SU-DHL-6 (cell line): ENCODE measurements around the gene TSPAN32.
"Not testable (repeated sequence)": the region's sequence is repeated elsewhere in the genome, so short reads cannot be mapped to it uniquely, and the experiment has no call there.

Experiments used
- H2AFZ ChIP-seq: fragments of 200-600 bp; sonication (generic); 2 replicates; pipeline ENCODE4 v1.6.1; 2014; ENCODE audit warnings: low read depth, mild to moderate bottlenecking, moderate library complexity, mixed read lengths, antibody characterized with exemption, low read length; ENCODE audit not compliant: severe bottlenecking
- H3F3A ChIP-seq: fragments of 200-600 bp; shearing (Covaris generic); 2 replicates; pipeline ENCODE4 v1.6.0; 2016; ENCODE audit warnings: antibody characterized with exemption, mild to moderate bottlenecking; ENCODE audit not compliant: insufficient read depth
- H3K27ac ChIP-seq: fragments of 200-600 bp; sonication (generic); 2 replicates; pipeline ENCODE4 v1.5.1; 2016; ENCODE audit warnings: low read depth, mild to moderate bottlenecking, low read length, moderate library complexity, mixed read lengths
- H3K27me3 ChIP-seq: fragments of 200-600 bp; sonication (generic), shearing (Covaris generic); 2 replicates; pipeline ENCODE4 v1.6.0; 2014; ENCODE audit warnings: mild to moderate bottlenecking, low read length
- H3K36me3 ChIP-seq: fragments of 200-600 bp; sonication (generic); 2 replicates; pipeline ENCODE4 v1.6.1; 2014; ENCODE audit warnings: mild to moderate bottlenecking, low read length, mixed read lengths
- H3K4me2 ChIP-seq: fragments of 300-600, 200-600 bp; shearing (Covaris generic), sonication (generic); 2 replicates; pipeline ENCODE4 v1.6.0; 2014; ENCODE audit warnings: low read length, low read depth, mild to moderate bottlenecking; ENCODE audit not compliant: poor library complexity, severe bottlenecking
- H3K4me3 ChIP-seq: fragments of 200-600 bp; sonication (generic); 2 replicates; pipeline ENCODE4 v1.5.1; 2014; ENCODE audit warnings: antibody characterized with exemption, low read length, mild to moderate bottlenecking, mixed read lengths; ENCODE audit not compliant: insufficient read depth, poor library complexity, severe bottlenecking
- H3K79me2 ChIP-seq: fragments of 200-600 bp; sonication (generic); 2 replicates; pipeline ENCODE4 v1.6.1; 2014; ENCODE audit warnings: mild to moderate bottlenecking, low read length, moderate library complexity; ENCODE audit not compliant: insufficient read depth
- H3K9ac ChIP-seq: fragments of 200-600 bp; sonication (generic); 2 replicates; pipeline ENCODE4 v1.7.0; 2014; ENCODE audit warnings: mild to moderate bottlenecking, low read length
- H3K9me2 ChIP-seq: fragments of 200-600 bp; sonication (generic); replicated peaks from 2 replicates; pipeline ENCODE4 v1.6.1; 2014; ENCODE audit warnings: low read length; ENCODE audit not compliant: insufficient read depth
- H3K9me3 ChIP-seq: fragments of 200-600 bp; sonication (generic); 2 replicates; pipeline ENCODE4 v1.6.1; 2014; ENCODE audit warnings: low read length, mixed read lengths; ENCODE audit not compliant: insufficient read depth
- H4K20me1 ChIP-seq: fragments of 200-600 bp; sonication (generic); 2 replicates; pipeline ENCODE4 v1.6.1; 2014; ENCODE audit warnings: low read depth, mild to moderate bottlenecking, antibody characterized with exemption, low read length, moderate library complexity, mixed read lengths
- CTCF ChIP-seq: fragments of 200-600 bp; sonication (generic); IDR thresholded peaks from one replicate; pipeline ENCODE4 v1.5.1; 2017; ENCODE audit warnings: antibody characterized with exemption, mild to moderate bottlenecking, low read length, moderate library complexity; ENCODE audit not compliant: insufficient read depth, poor library complexity, severe bottlenecking
- EZH2phosphoT487 ChIP-seq: fragments of 200-600 bp; sonication (generic), shearing (Covaris generic); conservative IDR thresholded peaks from 2 replicates; pipeline ENCODE4 v1.6.1; 2018; ENCODE audit warnings: mild to moderate bottlenecking, antibody characterized with exemption, low read length, moderate library complexity, mixed read lengths

The TSPAN32 gene

DNA sequence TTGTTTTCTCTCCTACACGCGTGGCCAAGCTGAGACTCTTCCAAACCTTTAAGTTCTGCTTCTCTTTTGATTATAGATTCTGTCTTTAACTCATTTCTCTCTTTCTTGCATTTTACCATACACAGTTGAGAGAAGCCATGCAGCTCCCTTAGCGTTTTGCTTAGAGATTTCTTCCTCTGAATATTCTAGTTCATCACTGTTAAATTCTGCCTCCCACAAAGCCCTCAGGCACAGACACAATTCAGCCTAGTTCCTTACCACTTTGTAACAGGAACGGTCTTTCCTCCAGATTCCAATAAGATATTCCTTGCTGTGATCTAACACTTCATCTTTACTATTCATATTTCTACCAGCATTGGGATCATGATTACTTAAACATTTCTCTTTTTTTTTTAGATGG is 50.6 kb downstream of the TSPAN32 start:
- Histone ChIP-seq H4K20me1 (no peaks in the 10 kb centered on the region), H3K36me3 (no peaks in the 10 kb centered on the region)

DNA sequence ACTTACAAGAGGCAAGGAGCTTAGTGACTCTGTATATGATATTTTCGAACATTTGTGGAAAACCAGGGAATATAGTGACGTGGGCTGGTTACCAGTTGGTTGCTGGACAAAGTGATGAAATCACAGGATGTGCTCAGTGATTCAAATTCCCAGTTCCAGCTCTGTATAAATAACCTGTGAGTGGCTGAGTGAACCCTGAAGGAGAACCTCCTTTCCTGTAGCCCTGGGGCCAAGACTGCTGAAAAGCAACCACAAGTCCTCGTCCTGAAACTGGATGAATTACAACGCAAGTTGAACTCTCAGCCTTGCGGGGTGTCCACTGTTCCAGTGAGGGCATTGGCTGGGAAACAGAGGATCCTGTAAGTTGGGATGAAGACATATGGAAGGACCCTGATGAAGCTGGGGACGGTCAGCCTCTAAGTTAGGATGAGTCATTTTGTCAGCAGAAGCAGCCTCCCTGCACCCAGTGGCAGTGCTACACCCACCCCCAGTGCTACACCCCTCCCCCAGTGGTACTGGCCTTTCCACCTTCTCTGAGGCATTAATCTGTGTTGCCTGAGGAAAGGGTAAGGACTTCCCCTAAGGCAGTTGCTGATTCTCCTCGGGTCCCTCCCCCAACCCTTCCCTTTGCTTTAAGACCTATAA is 53.3 kb downstream of the TSPAN32 start:
- Histone ChIP-seq H3K9me2 (no peaks in the 10 kb centered on the region), H3K4me2 (no peak overlapping the region), H2AFZ (no peak overlapping the region), H4K20me1 (no peaks in the 10 kb centered on the region), H3K4me3 (no peak overlapping the region), H3K36me3 (no peaks in the 10 kb centered on the region), H3F3A (no peaks in the 10 kb centered on the region), H3K9me3 (no peaks in the 10 kb centered on the region), H3K79me2 (no peaks in the 10 kb centered on the region), H3K9ac (no peak overlapping the region), H3K27me3 (no peaks in the 10 kb centered on the region), H3K27ac (no peak overlapping the region)
- TF ChIP-seq CTCF (no peak), EZH2phosphoT487 (no peak)

More for the DNA sequence above, 50.6 kb downstream of the TSPAN32 start:
- Histone ChIP-seq H3K4me3 (no peak overlapping the region), H3K9me3 (0 out of 2 replicates have a peak, but pooled peaks cover 6% of the 10 kb centered on the region), H3K27me3 (no peaks in the 10 kb centered on the region), H3F3A (no peaks in the 10 kb centered on the region), H3K79me2 (no peaks in the 10 kb centered on the region), H3K9me2 (no peaks in the 10 kb centered on the region), H2AFZ (no peak overlapping the region), H3K9ac (no peak overlapping the region), H3K4me2 (no peak overlapping the region), H3K27ac (no peak overlapping the region)
- no peak for TF ChIP-seq CTCF
- no peak for TF ChIP-seq EZH2phosphoT487

GRCh38 chr11:2357246-2357645 is 55.4 kb downstream of the TSPAN32 start:
- Histone ChIP-seq H3K9me3 (no peaks in the 10 kb centered on the region), H3K4me3 (no peak overlapping the region), H3K79me2 (no peaks in the 10 kb centered on the region), H3F3A (no peaks in the 10 kb centered on the region), H3K9ac (no peak overlapping the region), H4K20me1 (no peaks in the 10 kb centered on the region), H3K4me2 (no peak overlapping the region), H2AFZ (no peak overlapping the region), H3K36me3 (no peaks in the 10 kb centered on the region), H3K9me2 (no peaks in the 10 kb centered on the region), H3K27ac (no peak overlapping the region), H3K27me3 (no peaks in the 10 kb centered on the region)
- TF ChIP-seq EZH2phosphoT487, result no peak
- TF ChIP-seq CTCF, result no peak

DNA sequence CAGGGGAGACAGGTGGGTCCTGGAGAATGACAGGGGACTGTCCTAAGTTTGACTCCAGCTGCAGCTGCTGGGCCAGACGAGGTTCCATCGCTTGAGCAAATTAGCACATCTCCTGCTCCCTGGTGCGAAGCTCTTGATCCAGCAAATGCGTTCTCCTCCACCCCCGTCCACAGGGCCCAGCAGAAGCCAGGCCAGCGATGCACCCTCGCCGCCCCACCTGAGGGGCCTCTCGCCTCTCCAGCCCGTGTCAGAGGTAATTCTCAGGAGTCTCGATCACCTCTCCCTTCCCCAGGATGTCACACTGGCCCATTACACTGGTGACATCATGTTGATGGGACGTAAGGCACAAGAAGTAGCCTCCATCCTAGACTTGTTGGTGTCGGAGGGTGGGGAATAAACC is 55.8 kb downstream of the TSPAN32 start:
- H3K9me2 ChIP-seq, H4K20me1 ChIP-seq, H3F3A ChIP-seq, H3K9me3 ChIP-seq, H3K9ac ChIP-seq, H3K27ac ChIP-seq, H2AFZ ChIP-seq, H3K79me2 ChIP-seq, H3K27me3 ChIP-seq, H3K4me2 ChIP-seq, H3K4me3 ChIP-seq, H3K36me3 ChIP-seq: not testable (repeated sequence)
